ENCODE measurements around the gene TMEM168.
"Not testable (repeated sequence)": the region's sequence is repeated elsewhere in the genome, so short reads cannot be mapped to it uniquely, and the experiment has no call there.

Gene TMEM168

GRCh38 chr7:112798274-112799159, 8.3 kb upstream of the TMEM168 start:
- H2AFZ ChIP-seq (ENCODE audit: low read length, unreplicated experiment): no peak overlapping the region
- no peak overlapping the region for H3K27ac ChIP-seq (ENCODE audit: low read depth, low read length)
- no peaks in the 10 kb centered on the region for H3K4me1 ChIP-seq (ENCODE audit: control insufficient read depth, insufficient read depth, low read length, unreplicated experiment)
- H3K27me3 ChIP-seq (ENCODE audit: insufficient read depth, low read length): no peaks in the 10 kb centered on the region
- no peaks in the 10 kb centered on the region for H3K36me3 ChIP-seq (ENCODE audit: insufficient read depth, low read length)
- no peaks in the 10 kb centered on the region for H3K79me2 ChIP-seq (ENCODE audit: control insufficient read depth, insufficient read depth, low read length, unreplicated experiment)
- H3K4me3 ChIP-seq (ENCODE audit: low read depth, low read length): no peak overlapping the region

GRCh38 chr7:112796552-112796951, 6.4 kb upstream of the TMEM168 start:
- not testable (repeated sequence) for H3K4me3 ChIP-seq (ENCODE audit: low read depth, low read length); H3K4me1 ChIP-seq (ENCODE audit: control insufficient read depth, insufficient read depth, low read length, unreplicated experiment); H2AFZ ChIP-seq (ENCODE audit: low read length, unreplicated experiment); H3K79me2 ChIP-seq (ENCODE audit: control insufficient read depth, insufficient read depth, low read length, unreplicated experiment); H3K36me3 ChIP-seq (ENCODE audit: insufficient read depth, low read length); H3K27ac ChIP-seq (ENCODE audit: low read depth, low read length); H3K27me3 ChIP-seq (ENCODE audit: insufficient read depth, low read length)

DNA sequence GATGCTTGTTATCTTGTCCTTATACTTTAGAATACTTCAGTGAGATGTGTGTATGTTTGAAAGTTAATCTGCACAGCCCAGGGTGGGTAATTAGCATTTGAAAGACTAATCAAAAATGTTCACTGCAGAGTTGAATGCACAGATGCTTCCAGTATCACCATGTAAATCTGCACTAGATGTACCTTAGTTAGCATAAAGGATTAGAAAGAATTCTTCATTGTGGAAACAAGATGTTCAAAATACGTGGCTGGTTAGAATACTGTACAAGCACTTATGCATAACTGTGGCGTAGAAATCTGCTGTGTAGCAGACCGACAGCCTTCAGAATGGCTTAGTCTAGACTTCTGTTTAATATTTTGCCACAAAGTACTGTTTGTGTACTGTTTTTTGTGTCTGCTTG, 2.2 kb upstream of the TMEM168 start:
- no peak overlapping the region for H2AFZ ChIP-seq (ENCODE audit: low read length, unreplicated experiment)
- H3K27me3 ChIP-seq (ENCODE audit: insufficient read depth, low read length): no peaks in the 10 kb centered on the region
- H3K36me3 ChIP-seq (ENCODE audit: insufficient read depth, low read length): no peaks in the 10 kb centered on the region
- H3K79me2 ChIP-seq (ENCODE audit: control insufficient read depth, insufficient read depth, low read length, unreplicated experiment): peaks cover 18% of the 10 kb centered on the region
- no peak overlapping the region for H3K4me3 ChIP-seq (ENCODE audit: low read depth, low read length)
- peaks cover 7% of the 10 kb centered on the region for H3K4me1 ChIP-seq (ENCODE audit: control insufficient read depth, insufficient read depth, low read length, unreplicated experiment)
- no peak overlapping the region for H3K27ac ChIP-seq (ENCODE audit: low read depth, low read length)

GRCh38 chr7:112791465-112792168, 1.4 kb upstream of the TMEM168 start:
- Histone ChIP-seq H3K36me3 (ENCODE audit: insufficient read depth, low read length) (no peaks in the 10 kb centered on the region), H3K79me2 (ENCODE audit: control insufficient read depth, insufficient read depth, low read length, unreplicated experiment) (peaks cover 21% of the 10 kb centered on the region), H2AFZ (ENCODE audit: low read length, unreplicated experiment) (peak overlapping the region; percentile 7), H3K4me3 (ENCODE audit: low read depth, low read length) (no peak overlapping the region), H3K27me3 (ENCODE audit: insufficient read depth, low read length) (no peaks in the 10 kb centered on the region), H3K4me1 (ENCODE audit: control insufficient read depth, insufficient read depth, low read length, unreplicated experiment) (peaks cover 7% of the 10 kb centered on the region), H3K27ac (ENCODE audit: low read depth, low read length) (no peak overlapping the region)

- no peaks in the 10 kb centered on the region for H3K27me3 ChIP-seq (ENCODE audit: insufficient read depth, low read length)
Measured at GRCh38 chr7:112790586-112791003, 402 bp upstream of the TMEM168 start.

DNA sequence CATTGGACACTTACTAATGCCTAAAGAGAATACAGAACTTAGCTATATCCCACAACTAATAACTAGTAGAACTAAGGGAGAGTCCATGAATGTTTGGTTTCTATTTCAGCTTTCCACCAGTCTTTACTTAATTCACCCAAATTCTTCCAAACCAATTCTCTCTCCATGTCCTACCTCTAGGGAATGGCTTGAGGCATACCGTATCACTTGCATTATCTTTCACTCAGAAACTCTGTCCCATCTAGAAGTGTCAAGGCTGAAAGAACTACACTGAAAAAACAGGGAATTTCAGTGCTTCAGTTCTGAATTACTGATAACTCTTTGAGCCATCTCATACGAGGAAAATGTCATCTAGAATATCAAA, 758 bp downstream of the TMEM168 start:
- Histone ChIP-seq H3K27ac (ENCODE audit: low read depth, low read length) (peak overlapping the region; percentile 86), H3K79me2 (ENCODE audit: control insufficient read depth, insufficient read depth, low read length, unreplicated experiment) (peaks cover 30% of the 10 kb centered on the region), H3K36me3 (ENCODE audit: insufficient read depth, low read length) (peaks cover 2% of the 10 kb centered on the region), H2AFZ (ENCODE audit: low read length, unreplicated experiment) (peak overlapping the region; percentile 97), H3K4me3 (ENCODE audit: low read depth, low read length) (peak overlapping the region; percentile 93), H3K27me3 (ENCODE audit: insufficient read depth, low read length) (no peaks in the 10 kb centered on the region), H3K4me1 (ENCODE audit: control insufficient read depth, insufficient read depth, low read length, unreplicated experiment) (peaks cover 7% of the 10 kb centered on the region)

More at GRCh38 chr7:112790586-112791003, 402 bp upstream of the TMEM168 start:
- Histone ChIP-seq H3K79me2 (ENCODE audit: control insufficient read depth, insufficient read depth, low read length, unreplicated experiment) (peaks cover 29% of the 10 kb centered on the region), H3K27ac (ENCODE audit: low read depth, low read length) (no peak overlapping the region), H3K4me1 (ENCODE audit: control insufficient read depth, insufficient read depth, low read length, unreplicated experiment) (peaks cover 7% of the 10 kb centered on the region), H3K36me3 (ENCODE audit: insufficient read depth, low read length) (no peaks in the 10 kb centered on the region), H3K4me3 (ENCODE audit: low read depth, low read length) (peak overlapping the region; percentile 93), H2AFZ (ENCODE audit: low read length, unreplicated experiment) (peak overlapping the region; percentile 97)

GRCh38 chr7:112788778-112789343, 1.3 kb downstream of the TMEM168 start:
- peaks cover 30% of the 10 kb centered on the region for H3K79me2 ChIP-seq (ENCODE audit: control insufficient read depth, insufficient read depth, low read length, unreplicated experiment)
- no peaks in the 10 kb centered on the region for H3K27me3 ChIP-seq (ENCODE audit: insufficient read depth, low read length)
- H2AFZ ChIP-seq (ENCODE audit: low read length, unreplicated experiment): peak overlapping the region; percentile 97
- peak overlapping the region; percentile 93 for H3K4me3 ChIP-seq (ENCODE audit: low read depth, low read length)
- H3K4me1 ChIP-seq (ENCODE audit: control insufficient read depth, insufficient read depth, low read length, unreplicated experiment): peaks cover 7% of the 10 kb centered on the region
- H3K36me3 ChIP-seq (ENCODE audit: insufficient read depth, low read length): peaks cover 7% of the 10 kb centered on the region
- peak overlapping the region; percentile 86 for H3K27ac ChIP-seq (ENCODE audit: low read depth, low read length)

GRCh38 chr7:112784603-112785002, 5.6 kb downstream of the TMEM168 start:
- H3K4me3 ChIP-seq (ENCODE audit: low read depth, low read length): no peak overlapping the region
- H3K79me2 ChIP-seq (ENCODE audit: control insufficient read depth, insufficient read depth, low read length, unreplicated experiment): peaks cover 35% of the 10 kb centered on the region
- no peaks in the 10 kb centered on the region for H3K27me3 ChIP-seq (ENCODE audit: insufficient read depth, low read length)
- H3K4me1 ChIP-seq (ENCODE audit: control insufficient read depth, insufficient read depth, low read length, unreplicated experiment): peaks cover 7% of the 10 kb centered on the region
- no peak overlapping the region for H2AFZ ChIP-seq (ENCODE audit: low read length, unreplicated experiment)
- H3K27ac ChIP-seq (ENCODE audit: low read depth, low read length): no peak overlapping the region
- H3K36me3 ChIP-seq (ENCODE audit: insufficient read depth, low read length): peaks cover 11% of the 10 kb centered on the region

- H3K4me3 ChIP-seq (ENCODE audit: low read depth, low read length): no peak overlapping the region
- no peak overlapping the region for H2AFZ ChIP-seq (ENCODE audit: low read length, unreplicated experiment)
- peaks cover 17% of the 10 kb centered on the region for H3K79me2 ChIP-seq (ENCODE audit: control insufficient read depth, insufficient read depth, low read length, unreplicated experiment)
- H3K27me3 ChIP-seq (ENCODE audit: insufficient read depth, low read length): no peaks in the 10 kb centered on the region
- no peaks in the 10 kb centered on the region for H3K4me1 ChIP-seq (ENCODE audit: control insufficient read depth, insufficient read depth, low read length, unreplicated experiment)
- H3K27ac ChIP-seq (ENCODE audit: low read depth, low read length): no peak overlapping the region
- H3K36me3 ChIP-seq (ENCODE audit: insufficient read depth, low read length): peaks cover 15% of the 10 kb centered on the region
Measured at GRCh38 chr7:112782498-112782897, 7.7 kb downstream of the TMEM168 start.

GRCh38 chr7:112781558-112781957, 8.6 kb downstream of the TMEM168 start:
- Histone ChIP-seq H2AFZ (ENCODE audit: low read length, unreplicated experiment) (no peak overlapping the region), H3K79me2 (ENCODE audit: control insufficient read depth, insufficient read depth, low read length, unreplicated experiment) (peaks cover 14% of the 10 kb centered on the region), H3K4me1 (ENCODE audit: control insufficient read depth, insufficient read depth, low read length, unreplicated experiment) (no peaks in the 10 kb centered on the region), H3K36me3 (ENCODE audit: insufficient read depth, low read length) (peaks cover 15% of the 10 kb centered on the region), H3K4me3 (ENCODE audit: low read depth, low read length) (no peak overlapping the region), H3K27ac (ENCODE audit: low read depth, low read length) (no peak overlapping the region), H3K27me3 (ENCODE audit: insufficient read depth, low read length) (no peaks in the 10 kb centered on the region)

Measured in ACC112 (cell line).